ENCODE measurements around the gene ARFIP1.
A peak's percentile ranks its signal among the peaks of the same experiment; 100 is the strongest.
"Not testable (repeated sequence)": the region's sequence is repeated elsewhere in the genome, so short reads cannot be mapped to it uniquely, and the experiment has no call there.

The ARFIP1 gene

GRCh38 chr4:152896811-152897210 lies 117.1 kb downstream of the ARFIP1 start:
- DNase-seq (ENCODE audit: low spot score): no peak

DNA sequence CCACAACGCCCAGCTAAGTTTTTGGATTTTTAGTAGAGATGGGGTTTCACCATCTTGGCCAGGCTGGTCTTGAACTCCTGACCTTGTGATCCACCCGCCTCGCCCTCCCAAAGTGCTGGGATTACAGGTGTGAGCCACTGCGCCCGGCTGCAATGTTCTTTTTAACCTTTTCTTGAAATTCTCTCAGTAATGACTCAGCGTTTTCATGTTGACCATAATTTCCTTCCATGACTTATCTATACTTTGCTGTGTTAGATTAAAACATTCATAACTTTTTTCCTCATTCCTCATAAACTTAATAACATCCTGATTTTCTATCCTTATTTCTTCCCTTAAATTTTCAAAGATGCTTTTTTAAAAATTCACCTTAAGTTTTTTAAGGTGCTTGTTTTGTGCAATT lies 118.4 kb downstream of the ARFIP1 start:
- not testable (repeated sequence) for DNase-seq (ENCODE audit: low spot score)

DNA sequence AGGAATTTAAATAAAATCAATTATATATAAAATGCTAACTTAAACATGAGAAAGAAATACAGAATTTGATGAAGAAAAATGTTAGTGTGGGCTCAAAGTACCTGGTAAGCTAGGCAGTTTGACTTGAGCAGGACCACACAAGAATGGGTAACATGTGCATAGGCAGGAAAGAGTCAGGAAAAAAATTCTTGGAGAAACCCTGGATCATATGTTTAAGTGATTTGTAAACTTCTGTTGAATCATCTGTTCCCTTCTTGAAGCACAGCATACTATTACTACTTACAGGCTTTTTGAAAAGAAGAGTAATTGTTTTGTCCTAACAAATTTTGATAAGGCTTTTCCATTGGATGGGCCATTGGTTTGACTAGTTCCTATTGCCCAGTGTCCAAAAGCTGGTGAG lies 118.9 kb downstream of the ARFIP1 start:
- DNase-seq (ENCODE audit: low spot score): no peak

DNA sequence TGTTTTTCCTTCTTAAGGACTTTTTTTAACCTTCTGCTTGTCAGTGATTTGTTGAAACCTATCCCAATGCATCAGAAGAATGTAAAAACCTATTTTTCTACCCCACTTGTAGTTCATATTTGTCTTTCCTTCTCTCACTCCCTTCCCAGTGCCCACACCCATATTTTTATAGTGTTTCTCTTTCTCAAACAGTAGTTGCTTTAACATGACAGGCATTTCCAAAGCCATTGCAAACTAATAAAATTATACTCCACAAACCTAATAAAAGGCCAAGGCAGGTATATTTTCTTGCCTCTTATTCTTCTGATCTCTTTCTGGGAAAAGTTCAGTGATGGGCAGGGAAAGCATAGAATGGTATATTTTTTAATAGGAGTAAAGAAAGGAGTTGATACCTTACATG lies 120.6 kb downstream of the ARFIP1 start:
- DNase-seq (ENCODE audit: low spot score): no peak

GRCh38 chr4:152901205-152901604 lies 121.5 kb downstream of the ARFIP1 start:
- no peak for DNase-seq (ENCODE audit: low spot score)

GRCh38 chr4:152903658-152904057 lies 123.9 kb downstream of the ARFIP1 start:
- DNase-seq (ENCODE audit: low spot score): no peak

DNA sequence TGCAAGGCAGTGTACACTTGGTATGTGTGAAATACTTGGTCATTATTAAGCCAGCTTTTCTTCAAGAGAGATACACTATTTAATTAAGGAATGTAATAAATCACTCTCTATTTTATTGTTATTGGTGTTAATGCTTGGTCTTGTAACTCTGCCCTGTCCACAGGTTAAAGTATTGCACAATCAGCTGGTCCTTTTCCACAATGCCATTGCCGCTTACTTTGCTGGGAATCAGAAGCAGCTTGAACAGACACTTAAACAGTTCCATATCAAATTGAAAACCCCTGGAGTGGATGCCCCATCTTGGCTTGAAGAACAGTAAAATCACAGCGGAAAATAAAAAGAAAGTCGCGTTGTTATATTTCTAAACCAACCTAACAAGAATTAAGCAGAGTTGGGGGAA lies 130.1 kb downstream of the ARFIP1 start:
- no peak for DNase-seq (ENCODE audit: low spot score)

DNA sequence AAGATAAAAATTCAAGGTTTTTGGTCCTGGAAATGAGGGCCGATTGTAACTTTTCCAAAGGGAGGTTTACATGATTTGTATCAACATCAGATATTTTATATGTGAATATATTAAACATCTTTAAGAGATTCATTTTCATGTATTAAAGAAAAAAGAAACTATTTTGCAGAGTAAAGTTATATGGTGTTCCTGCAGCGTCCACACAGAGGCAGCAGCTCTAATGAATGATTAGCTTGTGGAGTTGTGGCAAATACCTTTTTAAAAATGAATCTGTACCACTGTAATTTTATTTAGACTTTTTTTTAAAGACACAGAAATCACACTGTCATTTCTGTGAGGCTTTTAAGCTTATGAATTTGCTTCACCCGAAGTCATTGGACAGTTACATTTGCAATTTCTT lies 130.8 kb downstream of the ARFIP1 start:
- DNase-seq (ENCODE audit: low spot score): no peak

- no peak for DNase-seq (ENCODE audit: low spot score)
These were observed 138.0 kb downstream of the ARFIP1 start for GRCh38 chr4:152917543-152918395.

- no peak for DNase-seq (ENCODE audit: low spot score)
These were observed 140.1 kb downstream of the ARFIP1 start for GRCh38 chr4:152919826-152920225.

DNA sequence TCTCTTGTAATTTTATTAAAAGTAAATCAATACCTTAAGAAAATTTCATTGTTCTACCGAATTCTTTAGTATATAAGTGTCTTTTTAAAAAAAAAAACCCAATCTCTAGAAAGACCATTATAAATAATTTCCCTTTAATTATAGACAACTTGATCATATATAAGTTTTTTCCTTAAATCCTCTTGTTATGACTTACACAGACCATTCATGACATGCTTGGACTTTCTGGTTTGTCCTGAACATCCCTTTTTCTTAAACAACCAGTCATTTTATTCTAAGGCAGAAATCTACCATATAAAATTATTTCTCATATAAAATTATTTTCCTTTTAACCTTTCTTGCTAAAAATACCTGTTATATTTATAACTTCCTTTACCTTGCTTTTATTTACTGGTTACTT lies 141.0 kb downstream of the ARFIP1 start:
- DNase-seq (ENCODE audit: low spot score): no peak

GRCh38 chr4:152921284-152921683 lies 141.5 kb downstream of the ARFIP1 start:
- no peak for DNase-seq (ENCODE audit: low spot score)

DNA sequence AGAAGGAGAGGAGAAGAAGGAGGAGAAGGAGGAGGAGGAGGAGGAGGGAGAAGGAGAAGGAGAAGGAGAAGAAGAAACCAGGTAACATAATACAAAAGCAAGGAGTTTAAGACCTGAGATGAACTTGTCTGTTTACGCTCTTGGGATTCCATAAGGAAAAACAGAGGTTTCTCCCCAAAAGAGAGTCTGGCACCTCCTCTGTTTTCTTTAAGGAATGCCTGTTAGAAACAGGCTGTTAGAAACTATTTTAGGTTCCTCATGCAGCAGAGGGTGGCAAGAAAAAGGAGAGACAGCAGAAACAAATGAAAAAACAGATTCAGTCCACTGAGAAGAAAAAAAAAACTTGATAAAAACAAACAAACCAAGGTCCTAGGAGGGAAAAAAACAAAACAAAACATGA lies 146.1 kb downstream of the ARFIP1 start:
- DNase-seq (ENCODE audit: low spot score): no peak

DNA sequence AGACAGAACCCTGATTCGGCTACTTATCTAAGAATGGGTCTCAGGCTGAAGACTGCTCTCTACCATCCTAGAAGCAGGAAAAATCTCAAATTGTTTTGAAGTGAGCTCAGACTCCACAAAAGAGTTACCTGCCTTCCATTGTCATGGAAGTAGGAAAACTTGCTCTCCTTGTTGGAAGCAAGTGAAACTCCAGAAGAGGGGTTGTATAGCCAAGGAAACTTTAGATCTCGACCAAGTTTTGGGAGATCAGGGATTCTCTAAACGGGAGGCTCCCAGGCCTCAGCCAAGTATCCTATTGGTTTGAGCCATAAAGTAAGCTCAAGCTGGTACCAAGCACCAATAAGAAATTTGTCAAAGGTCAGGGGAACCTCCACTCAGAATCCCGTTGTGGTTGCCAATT lies 147.2 kb downstream of the ARFIP1 start:
- no peak for DNase-seq (ENCODE audit: low spot score)

DNA sequence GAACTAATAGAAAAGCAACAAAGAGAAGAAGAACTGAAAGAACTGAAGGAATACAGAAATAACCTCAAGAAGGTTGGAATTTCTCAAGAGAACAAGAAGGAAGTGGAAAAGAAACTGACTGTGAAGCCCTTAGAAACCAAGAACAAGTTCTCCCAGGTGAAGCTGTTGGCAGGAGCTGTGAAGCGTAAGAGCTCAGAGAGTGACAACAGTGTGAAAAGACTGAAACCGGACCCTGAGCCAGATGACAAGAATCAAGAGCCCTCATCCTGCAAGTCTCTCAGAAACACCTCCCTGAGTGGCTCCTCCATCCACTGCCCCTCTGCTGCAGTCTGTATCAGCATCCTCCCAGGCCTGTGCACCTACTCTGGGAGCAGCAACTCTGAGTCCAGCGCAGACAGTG lies 148.0 kb downstream of the ARFIP1 start:
- no peak for DNase-seq (ENCODE audit: low spot score)

DNA sequence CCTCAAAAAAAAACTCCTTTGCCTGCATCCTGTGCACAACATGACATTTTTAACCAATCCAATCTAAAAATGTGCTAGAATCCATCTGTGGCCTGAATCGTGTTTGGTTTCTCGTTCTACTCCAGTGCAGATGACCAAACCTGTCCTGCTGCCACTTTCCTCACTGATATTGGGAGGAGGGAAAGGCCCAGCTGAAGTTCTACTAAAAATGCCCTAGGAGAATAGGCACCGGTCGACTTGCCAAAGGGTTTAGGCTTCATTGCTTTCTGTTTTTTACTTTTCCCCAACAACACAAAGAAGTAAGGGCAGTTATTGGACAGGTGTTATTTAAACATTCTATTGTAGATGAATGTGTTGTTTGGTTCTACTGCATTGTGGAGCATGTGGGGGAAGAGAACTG lies 148.5 kb downstream of the ARFIP1 start:
- DNase-seq (ENCODE audit: low spot score): no peak

GRCh38 chr4:152929888-152930287 lies 150.1 kb downstream of the ARFIP1 start:
- no peak for DNase-seq (ENCODE audit: low spot score)

GRCh38 chr4:152935143-152935542 lies 155.4 kb downstream of the ARFIP1 start:
- DNase-seq (ENCODE audit: low spot score): peak; percentile 91

DNA sequence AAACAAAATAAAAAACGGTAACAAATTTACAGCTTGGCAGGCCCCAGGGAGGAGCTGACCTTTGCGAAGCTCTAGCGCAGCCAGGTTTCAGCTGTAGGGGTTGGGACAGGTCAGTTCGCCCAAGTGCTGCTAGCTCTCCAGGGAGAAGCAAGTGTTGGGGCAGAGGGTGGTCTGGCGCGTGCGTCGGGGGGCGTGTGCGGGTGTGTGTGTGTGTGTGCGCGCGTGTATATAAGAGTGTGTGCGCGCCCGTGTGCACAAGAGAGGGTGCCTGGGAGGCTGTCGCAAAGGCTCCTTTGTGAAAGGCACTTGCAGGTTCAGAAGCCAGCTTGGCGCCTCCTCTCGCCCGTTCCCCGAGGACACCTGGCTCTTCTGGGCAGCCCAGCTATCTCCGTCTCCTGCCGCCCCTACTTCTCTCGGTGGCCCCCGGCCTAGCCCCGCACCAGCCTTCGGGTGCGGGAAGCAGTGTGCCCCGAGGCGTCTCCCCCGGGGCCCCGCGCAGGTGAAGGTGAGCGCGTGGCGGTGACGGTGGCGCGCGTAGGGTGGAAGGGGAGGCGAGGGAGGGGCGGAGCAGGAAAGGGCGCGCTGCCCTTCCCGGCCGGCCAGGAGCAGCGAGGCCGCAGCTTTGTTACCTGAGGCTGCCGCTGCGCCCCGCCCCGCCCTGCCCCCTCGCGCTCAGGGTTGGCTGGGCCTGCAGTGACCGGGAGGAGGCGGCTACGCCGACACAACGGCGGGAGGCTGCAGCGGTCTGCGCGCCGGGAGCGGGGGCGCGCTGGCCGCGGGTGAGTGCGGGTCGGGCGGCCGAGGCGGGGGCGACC lies 156.1 kb downstream of the ARFIP1 start, which contains the start of gene FHDC1:
Gene FHDC1 (plus strand): TSS at position 693 of the 815 bp plus-strand sequence. CDS start 6,735 bp downstream, outside the sequence.
- peak; percentile 79 for DNase-seq (ENCODE audit: low spot score)

DNA sequence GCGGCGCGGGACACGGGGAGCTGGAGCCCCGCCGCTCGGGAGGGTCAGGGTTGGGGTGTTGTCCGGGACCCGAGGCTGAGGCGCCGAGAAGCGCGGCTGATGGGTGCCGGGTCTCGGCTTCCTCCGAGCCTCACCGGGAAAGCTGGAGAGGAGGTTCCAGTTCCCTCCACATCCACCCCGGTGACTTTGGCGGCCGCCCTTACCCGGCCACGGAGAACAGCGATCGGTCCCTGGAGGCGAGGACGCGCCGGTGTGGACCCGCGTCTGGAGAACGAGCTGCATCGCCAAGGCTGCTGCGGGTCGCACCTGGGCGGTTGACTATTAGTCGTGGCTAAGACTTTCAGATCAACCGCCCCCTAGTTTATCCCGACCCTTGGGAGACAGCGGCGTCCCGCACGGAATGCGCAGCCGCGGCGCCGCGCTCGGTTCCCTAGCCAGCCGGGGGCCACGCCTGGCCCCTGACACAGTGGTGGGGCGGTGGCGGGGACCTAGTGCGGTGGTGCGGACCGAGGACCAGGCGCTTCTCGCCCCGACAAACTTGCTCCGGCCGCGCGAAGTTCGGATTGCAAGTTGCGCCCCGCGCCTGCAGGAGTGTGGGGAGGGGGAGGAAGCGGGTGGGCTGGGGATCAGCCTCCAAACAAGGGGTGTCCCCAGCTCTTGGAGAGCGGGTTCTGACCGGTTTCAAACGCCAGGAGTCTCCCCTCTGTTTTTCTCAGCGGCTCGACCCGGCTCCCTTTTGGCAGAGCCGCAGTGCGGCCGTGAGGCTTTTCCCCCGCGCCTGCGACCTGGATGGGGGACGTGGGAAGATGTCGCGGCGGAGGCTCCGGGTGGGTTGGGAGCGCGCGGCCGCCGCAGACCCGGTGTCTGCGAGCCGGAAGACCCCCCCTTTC lies 156.9 kb downstream of the ARFIP1 start:
- peak; percentile 77 for DNase-seq (ENCODE audit: low spot score)

DNA sequence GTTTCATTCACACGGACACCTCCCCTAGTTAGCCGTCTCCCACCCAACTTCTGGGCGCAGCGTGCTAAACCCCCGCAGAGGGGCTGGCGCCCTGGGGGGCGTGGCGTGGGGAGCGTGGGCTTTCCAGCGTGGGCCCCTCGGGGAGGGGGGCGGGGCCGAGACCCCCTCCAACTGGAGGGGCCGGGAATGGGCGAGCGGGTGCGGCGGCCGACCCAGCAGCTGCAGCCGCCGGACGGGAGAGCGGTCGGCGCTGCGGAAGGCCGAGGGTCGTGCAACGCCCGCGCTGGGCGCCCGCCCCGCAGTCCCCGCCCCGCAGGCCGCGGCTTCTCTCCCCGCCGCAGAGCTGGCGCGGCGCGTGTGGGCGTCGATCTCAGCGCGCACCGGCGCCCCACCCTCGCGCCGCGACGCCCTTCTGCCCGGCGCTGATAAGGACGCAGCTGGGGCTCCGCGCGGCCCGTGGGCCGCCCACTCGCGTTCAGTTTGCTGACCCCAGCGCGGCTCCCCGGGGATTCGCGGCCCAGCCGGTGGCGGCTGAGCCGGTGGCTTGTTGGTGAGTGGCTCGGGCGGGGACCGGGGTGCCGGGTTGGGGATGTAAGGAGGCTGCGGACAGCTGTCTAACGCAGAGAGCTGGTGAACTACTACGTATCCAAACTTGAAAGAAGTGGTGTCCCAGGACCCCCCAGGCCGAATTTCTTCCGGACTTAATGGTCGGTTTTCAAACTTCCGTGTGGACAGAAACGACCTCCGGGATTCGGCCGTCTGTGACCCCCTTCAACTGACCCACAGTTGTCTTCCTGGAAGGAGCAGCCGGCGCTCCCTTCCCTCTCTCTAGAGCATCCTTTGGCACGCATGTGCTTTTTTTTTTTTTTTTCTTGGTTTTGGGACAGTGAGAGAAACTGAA lies 157.8 kb downstream of the ARFIP1 start:
- peak; percentile 93 for DNase-seq (ENCODE audit: low spot score)

Measured in hematopoietic multipotent progenitor cell treated with erythropoietin and hydrocortisone succinate and interleukin-3 and kit ligand, for 17 days (in vitro differentiated cells).